Measurements from ENCODE around the gene BRIX1.

GRCh38 chr5:34892414-34892813 lies 23.1 kb upstream of the BRIX1 start:
- TF ChIP-seq POLR2A (IDR thresholded peaks at IDR 0.05) (no peak), EP300 (IDR thresholded peaks at IDR 0.05) (no peak)
- TF ChIP-seq, protein P1, sequence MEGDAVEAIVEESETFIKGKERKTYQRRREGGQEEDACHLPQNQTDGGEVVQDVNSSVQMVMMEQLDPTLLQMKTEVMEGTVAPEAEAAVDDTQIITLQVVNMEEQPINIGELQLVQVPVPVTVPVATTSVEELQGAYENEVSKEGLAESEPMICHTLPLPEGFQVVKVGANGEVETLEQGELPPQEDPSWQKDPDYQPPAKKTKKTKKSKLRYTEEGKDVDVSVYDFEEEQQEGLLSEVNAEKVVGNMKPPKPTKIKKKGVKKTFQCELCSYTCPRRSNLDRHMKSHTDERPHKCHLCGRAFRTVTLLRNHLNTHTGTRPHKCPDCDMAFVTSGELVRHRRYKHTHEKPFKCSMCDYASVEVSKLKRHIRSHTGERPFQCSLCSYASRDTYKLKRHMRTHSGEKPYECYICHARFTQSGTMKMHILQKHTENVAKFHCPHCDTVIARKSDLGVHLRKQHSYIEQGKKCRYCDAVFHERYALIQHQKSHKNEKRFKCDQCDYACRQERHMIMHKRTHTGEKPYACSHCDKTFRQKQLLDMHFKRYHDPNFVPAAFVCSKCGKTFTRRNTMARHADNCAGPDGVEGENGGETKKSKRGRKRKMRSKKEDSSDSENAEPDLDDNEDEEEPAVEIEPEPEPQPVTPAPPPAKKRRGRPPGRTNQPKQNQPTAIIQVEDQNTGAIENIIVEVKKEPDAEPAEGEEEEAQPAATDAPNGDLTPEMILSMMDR (IDR thresholded peaks at IDR 0.05): no peak

Data from suprapubic skin (tissue), 3 donors.